Pons (tissue), 1 donor: ENCODE measurements around the gene MMEL1.
A peak's percentile ranks its signal among the peaks of the same experiment; 100 is the strongest.
"Not testable (repeated sequence)": the region's sequence is repeated elsewhere in the genome, so short reads cannot be mapped to it uniquely, and the experiment has no call there.

Experiments
- DNase-seq: peaks from one replicate; pipeline ENCODE4 v3.0.0-alpha.2; 2016; ENCODE audit warnings: low spot score

MMEL1 gene

GRCh38 chr1:2590233-2591141, 42.3 kb downstream of the MMEL1 start:
- no peak for DNase-seq

- DNase-seq = no peak
Measured at GRCh38 chr1:2589431-2590232, 43.2 kb downstream of the MMEL1 start.

- DNase-seq = no peak
Measured at GRCh38 chr1:2588661-2589430, 44.0 kb downstream of the MMEL1 start.

GRCh38 chr1:2587860-2588571, 44.8 kb downstream of the MMEL1 start:
- no peak for DNase-seq

GRCh38 chr1:2587071-2587859, 45.6 kb downstream of the MMEL1 start:
- peak; percentile 9 for DNase-seq

GRCh38 chr1:2586154-2587070, 46.4 kb downstream of the MMEL1 start, which contains the start of gene PRXL2B:
Gene PRXL2B, plus strand, starts transcription at chr1:2586777. Its CDS starts 109 bp downstream, at chr1:2586886.
- peak; percentile 99 for DNase-seq

- DNase-seq = peak; percentile 79
Measured at GRCh38 chr1:2585318-2586092, 47.3 kb downstream of the MMEL1 start.

- peak; percentile 12 for DNase-seq
Measured at GRCh38 chr1:2584686-2585317, 48.0 kb downstream of the MMEL1 start.

- DNase-seq = peak; percentile 22
Measured at GRCh38 chr1:2583871-2584351, 48.9 kb downstream of the MMEL1 start.

GRCh38 chr1:2583331-2583791, 49.5 kb downstream of the MMEL1 start:
- no peak for DNase-seq

GRCh38 chr1:2582391-2582790, 50.4 kb downstream of the MMEL1 start:
- no peak for DNase-seq

- DNase-seq = no peak
Measured at GRCh38 chr1:2580691-2581090, 52.1 kb downstream of the MMEL1 start.

GRCh38 chr1:2578758-2579118, 54.1 kb downstream of the MMEL1 start:
- no peak for DNase-seq

- not testable (repeated sequence) for DNase-seq
Measured at GRCh38 chr1:2577565-2578075, 55.2 kb downstream of the MMEL1 start.

- DNase-seq = no peak
Measured at GRCh38 chr1:2575801-2576663, 56.8 kb downstream of the MMEL1 start.

GRCh38 chr1:2574350-2574749, 58.5 kb downstream of the MMEL1 start:
- DNase-seq = no peak
